NCI-H748 (cell line): ENCODE measurements around the gene NOC3L.
"Not testable (repeated sequence)": the region's sequence is repeated elsewhere in the genome, so short reads cannot be mapped to it uniquely, and the experiment has no call there.

Experiments used
- DNase-seq: peaks from one replicate; lab custom pipeline; 2025; ENCODE audit not compliant: unreplicated experiment; lab: John Stamatoyannopoulos, UW

Gene NOC3L

DNA sequence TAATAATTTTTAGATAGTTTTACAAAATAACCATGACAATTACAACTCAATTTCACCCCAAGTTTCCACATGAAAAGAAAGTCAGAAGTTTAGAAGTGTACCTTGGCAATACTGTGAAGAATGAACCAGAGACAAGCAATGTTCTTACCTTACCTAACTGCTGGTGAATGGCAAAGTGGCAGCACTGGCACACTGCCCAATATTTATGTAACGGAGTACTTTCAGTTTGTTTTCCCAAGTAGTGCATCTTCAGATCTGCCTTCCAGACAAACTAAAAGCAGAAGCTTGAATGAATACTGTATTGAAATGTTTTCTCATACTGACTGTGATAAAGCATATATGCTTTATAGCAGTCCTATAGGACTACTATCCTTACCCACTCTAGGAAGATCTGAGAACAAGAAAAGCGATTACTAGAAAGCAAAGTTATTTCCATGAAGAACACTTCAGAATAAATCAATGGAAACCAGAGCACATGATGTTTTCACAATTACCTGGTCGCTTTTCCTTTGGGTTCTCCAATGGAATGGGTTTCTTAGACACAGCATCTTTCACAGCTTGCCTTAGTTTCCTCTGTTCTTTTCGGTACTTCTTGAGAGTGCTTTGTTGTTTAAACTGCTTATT lies 1.5 kb downstream of the NOC3L start:
- no peak for DNase-seq

DNA sequence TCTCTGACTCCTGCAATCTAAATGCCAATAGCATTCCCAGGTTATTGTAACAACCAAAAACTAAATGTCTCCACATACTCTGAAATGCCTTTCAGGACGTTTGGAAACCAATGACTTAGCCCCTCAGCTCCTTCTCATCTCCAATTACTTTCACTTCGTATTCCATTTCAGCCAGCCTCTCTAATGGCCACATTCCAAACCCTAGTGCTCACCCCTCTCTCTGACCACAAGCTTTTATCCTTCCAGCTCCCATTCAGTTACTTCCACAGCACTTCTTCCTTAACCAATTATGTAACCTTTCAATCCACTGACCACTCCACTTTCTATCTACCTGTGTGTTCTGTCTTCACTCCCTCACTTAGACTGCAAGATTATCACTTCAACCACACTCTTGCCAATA lies 4.3 kb downstream of the NOC3L start:
- DNase-seq: no peak

DNA sequence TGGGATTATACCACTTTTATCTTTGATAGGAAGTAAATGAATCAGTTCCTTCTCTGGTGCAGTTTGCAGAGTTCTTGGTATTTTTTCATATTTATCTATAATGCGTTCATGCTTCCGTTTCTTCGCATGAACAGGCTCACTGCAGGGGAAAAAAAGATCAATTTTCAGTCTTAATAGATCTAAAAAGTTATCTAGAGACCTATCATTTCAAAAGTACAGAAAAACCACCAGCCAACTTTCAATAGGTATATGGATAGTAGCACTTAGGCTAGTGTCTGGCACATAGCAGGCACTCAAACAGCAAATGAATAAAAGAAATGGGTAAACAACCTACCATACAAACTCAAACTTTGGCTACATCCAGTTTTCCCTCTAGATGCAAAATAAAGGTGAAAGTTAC lies 5.5 kb downstream of the NOC3L start:
- no peak for DNase-seq

DNA sequence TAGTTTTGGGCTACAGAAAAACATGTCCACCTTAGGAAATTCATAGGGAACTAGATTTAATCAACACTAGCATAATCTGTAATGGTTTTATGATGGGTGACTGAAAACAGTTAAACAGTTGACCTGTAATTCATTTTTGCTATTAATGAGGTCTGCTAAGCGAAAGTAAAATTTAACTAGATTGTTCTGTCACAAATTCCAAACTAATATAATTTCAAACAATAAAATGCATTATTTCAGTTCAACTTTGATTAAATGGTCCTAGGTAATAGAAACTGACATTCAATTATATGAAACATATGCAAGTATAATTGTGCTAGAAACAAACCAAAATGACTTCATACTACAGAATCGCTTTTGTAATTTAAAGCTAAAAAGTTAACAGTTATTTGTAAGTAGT lies 6.9 kb downstream of the NOC3L start:
- no peak for DNase-seq

DNA sequence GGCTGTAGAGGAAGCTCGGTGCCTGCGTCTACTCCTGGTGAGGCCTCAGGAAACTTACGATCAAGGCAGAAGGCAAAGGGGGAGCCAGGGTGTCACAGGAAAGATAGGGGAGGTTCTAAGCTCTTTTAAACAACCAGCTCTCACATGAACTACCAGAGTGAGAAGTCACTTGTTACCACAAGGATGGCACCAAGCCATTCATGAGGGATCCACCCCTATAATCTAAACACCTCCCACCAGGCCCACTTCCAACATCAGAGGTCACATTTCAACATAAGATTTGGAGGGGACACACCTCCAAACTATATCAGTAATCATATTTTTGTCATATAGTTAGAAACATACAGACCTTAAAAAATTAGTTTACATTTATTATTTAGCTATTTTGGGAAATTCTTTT lies 9.4 kb downstream of the NOC3L start:
- no peak for DNase-seq

DNA sequence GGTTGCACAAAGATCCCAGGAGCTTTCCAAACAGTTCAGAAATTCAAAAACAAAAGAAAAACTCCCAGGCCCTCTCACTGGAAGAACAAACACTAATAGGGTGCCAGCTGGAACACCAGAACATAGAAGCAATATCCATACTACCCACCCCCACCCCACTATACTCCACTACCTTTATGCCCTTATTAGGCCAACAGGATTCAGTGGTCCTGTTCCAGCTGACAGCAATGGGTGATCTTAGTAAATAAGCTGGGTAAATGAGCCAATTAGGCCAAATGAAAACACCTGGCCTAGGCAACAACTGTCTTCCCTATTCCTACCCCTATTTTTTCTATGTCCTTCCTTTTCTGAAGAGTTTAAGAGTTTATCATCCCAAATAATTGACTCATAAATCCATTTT lies 11.7 kb downstream of the NOC3L start:
- DNase-seq: no peak

DNA sequence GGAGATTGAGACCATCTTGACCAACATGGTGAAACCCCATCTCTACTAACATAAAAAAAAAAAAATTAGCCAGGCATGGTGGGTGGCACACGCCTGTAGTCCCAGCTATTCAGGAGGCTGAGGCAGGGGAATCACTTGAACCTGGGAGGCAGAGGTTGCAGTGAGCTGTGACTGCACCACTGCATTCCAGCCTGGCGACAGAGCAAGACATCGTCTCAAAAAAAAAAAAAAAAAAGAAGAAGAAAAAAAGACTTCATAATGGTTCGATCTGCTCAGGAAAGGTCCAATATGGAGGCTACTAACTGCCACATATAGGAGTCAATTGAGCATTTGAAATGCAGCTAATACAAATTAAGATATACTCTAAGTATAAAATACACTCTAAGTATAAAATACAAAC lies 12.2 kb downstream of the NOC3L start:
- not testable (repeated sequence) for DNase-seq

DNA sequence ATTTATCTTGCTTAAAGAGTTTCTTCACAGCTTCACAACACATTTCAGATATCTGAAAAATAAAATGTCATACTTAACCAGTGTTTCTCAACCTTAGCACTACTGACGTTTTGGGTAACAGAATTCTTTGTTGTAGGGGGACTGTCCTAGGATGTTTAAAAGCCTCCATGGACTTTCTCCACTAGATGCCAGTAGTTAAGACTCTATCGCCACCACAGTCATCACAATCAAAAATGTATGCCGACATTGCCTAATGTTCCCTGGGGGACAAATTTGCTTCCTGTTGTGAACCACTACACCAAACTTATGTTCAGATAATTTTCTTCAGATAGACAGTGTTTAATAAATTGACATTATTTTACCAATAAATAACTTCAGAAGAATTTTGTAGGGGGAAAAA lies 13.4 kb downstream of the NOC3L start:
- no peak for DNase-seq

DNA sequence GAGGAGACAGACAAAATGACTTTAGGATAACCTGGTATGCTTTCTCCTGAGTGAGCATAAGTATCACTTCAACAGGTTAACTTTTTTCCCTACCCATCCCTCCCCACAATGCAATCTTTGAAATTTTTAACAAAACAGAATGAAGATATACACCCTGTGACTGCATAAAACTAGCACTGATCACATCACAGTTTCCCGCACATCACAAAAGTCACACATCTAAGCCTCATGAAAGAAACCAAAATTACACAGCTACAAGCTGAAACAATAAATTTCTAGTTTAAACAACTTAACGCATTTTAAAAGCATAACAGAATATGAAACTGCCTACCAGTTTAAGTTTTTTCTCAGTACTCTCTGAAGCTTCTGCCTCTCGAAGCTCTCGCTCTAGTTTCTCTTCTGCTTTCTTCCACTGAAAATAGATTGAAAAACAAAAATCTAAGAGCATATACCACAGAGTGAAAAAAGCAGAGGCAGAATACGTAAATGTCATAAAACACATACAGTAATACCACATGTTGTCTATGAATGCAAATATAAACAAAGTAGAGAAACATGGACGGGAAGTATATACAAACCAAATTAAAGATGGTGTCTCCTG lies 18.1 kb downstream of the NOC3L start:
- no peak for DNase-seq

DNA sequence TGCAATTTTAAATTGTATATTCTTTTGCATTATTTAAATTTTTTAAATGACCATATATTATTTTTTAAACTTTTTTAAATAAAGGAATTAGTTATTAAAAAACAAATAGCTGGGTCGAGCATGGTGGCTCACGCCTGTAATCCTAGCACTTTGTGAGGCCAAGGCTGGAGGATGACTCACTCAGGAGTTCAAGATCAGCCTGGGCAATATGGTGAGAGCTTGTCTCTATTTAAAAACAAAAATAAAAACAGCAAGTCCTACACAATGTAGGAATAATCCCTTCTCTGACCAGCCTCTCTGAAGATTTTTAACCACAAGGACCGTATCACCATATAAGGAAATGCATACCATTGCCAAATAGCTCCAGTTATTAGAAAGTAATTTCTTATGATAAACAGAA lies 19.6 kb downstream of the NOC3L start:
- no peak for DNase-seq

DNA sequence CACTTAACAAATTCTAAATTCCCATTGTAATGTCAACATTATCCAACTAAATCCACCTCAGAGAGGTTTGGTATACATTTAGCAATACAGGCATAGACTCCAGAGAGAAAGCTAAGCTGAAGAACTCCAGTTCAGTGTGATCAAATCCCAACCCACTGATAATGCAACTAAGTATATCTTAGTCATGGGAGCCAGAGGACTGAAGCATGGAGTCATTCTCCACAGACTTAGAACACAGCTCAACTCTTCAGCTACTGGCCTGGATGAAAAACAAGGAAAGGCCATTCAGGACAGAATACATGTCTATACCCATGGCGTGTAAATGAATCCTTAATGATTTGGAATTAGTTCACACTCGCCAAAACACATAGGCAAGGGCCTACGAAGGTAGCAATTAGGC lies 27.9 kb downstream of the NOC3L start:
- DNase-seq: no peak

DNA sequence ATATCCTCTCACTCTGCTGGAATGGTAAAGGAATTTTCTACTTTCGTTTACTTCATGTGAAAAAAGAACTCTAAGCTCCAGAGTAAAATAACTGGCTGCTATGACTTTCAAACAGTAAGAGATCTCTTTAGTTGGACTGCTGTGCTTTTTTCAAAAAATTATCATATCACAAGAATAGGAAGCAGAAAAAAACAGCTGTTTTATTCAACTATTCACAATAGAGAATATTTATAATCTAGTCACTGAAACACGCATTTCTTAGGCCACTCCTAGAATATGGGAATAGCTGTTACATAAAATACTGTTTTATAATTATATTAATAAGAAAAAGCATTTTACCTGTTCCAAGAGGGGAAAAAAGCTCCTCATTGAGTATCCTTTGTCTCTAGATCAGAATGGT lies 29.7 kb downstream of the NOC3L start:
- DNase-seq: no peak

DNA sequence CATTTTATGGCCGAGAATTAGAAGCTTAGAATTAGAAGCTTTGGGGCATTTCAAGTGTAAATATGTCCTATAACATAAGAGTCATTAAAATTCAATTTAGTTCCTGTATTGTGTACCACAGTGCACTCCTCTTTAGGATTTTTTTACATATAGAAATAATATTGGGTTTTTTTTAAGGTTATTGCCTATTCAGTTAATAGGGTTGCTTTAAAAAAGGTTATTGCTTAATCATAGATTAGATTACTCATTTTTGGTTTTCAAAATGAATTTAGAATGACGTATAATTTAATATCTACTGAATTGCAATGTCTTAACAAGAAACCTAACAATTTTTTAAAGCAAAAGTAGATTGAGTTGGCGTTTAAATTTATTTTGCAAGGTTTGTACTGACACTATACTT lies 34.1 kb downstream of the NOC3L start:
- no peak for DNase-seq

DNA sequence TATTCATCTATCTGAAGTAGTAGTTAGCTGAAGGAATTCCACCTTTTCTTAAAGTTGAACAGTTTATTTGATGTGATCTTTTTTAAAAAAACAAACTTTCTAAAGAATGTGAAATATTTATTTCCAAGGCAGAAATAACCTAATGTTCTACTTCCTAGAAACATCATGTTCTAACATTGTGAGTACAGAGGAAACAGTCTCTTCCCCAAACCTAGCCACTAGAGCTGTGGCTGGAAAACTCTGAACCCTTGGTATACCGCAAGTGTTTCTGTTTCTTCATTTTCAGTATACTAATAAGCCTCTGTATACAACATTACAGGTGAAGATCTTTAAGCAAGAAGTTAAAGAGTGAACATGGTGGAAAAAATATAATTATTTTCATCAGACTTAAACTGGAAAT lies 35.1 kb downstream of the NOC3L start:
- no peak for DNase-seq

DNA sequence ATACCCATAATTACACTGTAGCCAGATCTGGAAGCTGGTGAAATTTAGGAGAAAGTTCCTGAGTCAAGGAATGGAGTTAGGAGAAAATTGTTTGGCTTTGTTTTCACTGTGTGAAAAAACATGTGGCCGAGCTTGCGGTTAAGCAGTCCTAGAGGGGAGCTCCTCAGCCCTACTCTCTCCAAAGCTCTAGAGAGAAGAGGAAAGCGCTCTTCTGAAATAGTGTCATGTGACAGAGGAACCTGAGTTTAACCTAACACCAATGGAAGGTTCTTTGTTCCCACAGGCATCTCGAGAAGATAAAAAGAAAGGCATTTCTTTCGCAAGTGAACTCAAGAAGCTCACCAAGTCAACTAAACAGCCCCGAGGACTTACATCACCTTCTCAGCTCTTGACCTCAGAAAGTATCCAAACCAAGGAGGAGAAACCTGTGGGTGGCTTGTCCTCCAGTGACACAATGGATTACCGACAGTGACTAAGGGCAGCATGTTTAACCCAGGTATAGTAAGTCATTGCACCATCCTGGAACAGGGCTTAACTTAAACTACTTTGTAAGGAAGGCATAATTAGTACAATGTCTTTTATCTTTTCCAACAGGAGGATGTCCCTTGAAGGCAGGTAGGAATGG lies 38.0 kb downstream of the NOC3L start:
- no peak for DNase-seq

DNA sequence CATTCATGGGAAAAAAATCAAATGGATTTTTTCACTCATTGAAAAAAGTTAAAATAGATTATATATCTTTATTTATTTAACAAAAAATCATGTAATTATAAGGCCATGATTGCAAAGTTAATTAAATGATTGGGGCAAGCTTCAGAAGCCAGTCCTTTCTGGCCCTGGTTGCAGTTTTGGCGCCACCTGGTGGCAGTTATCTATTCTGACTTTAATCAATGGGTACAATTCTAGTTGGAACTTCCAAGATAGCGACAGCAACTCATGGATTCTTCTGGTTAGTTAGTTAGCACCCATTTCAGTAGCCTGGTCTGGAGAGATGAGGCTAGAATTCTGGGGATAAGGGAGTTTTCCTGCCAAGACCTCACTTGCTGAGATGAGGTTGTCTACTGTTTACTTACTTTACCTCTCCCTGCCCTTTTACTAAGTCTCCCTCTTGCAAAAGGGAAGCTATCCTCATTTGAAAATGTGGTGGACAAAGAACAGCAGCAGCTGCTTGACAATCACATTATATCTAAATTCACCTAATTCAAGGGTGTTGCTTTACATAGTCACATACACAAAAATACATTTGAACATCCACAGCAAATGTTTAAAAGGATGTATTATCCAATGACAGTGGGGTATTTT lies 42.3 kb downstream of the NOC3L start:
- peak; percentile 40 for DNase-seq

DNA sequence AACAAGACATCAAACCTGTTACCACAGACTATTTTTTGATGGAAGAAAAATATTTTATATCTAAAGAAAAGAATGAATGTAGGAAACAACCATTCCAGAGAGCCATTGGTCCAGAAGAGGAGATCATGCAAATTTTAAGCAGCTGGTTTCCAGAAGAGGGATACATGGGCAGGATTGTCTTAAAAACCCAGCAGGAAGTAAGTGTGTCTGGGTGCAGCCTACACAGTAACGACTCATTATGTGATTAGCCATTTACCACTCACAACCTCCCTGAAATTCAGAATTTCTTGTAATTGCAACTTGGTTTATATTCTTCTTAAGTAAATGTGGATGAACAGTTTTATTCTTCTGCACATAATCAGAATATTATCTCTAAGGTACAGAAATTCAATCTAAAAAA lies 46.2 kb downstream of the NOC3L start:
- DNase-seq: no peak

DNA sequence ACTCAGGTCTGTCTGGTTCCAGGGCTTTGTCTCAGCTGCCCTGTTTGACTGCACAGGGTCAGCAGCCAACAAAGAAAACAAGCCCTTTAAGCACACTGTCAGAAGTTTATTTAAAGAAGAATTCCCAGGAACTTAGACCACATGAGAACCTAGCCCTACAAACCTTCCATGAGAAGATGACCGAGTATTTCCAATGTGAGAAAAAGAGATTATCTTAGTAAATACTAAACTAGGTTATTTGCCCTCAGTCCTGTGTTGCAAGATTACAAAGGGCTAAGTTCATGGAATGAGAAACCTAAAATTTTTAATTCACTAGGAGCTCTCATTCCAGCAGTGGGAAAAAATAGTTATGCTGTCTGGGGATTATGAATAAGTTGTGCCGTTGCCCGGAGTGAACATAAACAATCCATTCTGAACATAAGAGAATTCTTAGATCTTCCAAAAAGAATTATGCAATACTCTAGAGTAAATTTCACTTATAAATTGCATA lies 46.7 kb downstream of the NOC3L start:
- no peak for DNase-seq

DNA sequence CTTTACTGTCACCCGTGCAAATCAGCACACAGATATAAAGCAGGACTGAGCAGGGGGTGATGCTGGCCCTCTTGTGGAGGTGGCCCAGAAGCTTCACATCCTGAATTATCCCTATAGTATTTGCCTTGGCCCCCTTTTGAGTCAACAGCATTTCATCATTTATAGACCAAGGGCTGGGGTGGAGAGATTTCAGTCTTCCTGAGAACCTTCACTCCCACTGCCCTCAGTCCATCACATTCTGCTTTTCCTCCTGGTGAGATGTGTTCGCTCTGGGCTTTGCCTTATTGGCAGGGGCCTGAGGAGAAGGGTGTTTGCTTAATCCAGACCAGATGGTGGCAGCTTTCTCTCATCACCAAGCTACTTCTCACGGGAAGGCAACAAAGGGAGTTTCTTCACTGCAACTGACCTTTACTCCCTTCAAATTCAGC lies 47.7 kb downstream of the NOC3L start:
- no peak for DNase-seq

DNA sequence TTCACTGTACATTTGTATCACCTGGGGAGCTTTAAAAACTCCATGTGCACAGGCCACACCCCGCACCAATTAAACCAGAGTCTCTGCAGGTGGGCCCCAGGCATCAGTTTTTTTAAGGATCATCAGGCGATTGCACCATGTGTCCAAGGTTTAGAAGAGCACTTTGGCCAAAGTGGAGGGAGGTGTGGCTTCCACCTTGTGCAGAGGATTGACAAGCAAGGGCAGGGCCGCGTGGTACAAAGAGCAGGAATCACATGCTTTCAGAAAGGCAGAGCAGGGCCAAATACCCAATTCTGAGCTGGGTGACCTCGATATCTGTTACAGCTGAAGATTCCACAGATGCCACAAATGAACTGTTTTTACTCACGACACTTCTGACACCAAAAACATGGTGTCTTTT lies 52.4 kb downstream of the NOC3L start:
- peak; percentile 12 for DNase-seq

DNA sequence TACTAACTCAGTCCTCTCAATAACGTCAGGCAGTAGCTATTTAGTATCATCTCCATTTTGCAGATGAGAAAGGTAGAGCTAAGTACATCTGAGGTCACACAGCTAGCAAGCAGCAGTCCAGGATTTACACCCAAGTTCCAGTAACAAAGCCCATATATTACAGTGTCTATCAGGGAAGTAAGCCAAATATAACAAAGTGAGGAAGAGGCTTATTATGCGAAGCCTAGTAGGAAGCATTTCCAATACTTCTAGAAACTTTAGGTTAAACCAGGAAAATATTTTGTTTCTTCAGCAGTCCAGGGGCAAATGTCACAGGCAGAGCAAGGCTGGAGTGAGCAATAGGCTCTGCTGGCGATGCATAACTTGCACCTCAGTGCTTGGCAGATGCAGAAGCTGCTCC lies 53.9 kb downstream of the NOC3L start:
- DNase-seq: no peak

DNA sequence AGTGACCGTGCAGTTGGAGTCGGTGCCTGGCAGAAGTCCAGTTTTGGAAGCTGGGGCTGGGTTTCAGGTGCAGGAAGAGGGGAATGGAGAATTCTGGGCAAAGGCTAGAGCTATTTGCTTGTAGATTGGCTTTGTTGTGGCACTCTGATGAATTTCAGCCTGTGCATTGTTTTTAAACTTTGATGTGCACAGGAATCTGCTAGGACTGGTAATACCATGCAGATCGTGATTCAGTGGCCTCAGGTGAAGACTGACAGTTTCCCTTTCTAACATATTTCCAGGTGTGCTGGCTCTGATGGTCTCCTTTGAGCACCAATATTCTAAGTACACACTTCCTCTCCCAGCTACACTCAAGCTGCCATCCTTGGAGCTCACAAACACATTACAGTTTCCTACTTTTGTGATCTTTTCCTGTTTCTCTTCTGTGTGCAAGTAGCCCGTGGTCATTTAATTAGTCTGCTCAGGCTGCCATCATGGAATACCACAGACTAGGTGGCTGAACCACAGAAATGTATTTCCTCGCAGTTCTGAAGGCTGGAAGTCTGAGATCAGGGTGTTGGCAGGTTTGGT lies 55.6 kb downstream of the NOC3L start:
- no peak for DNase-seq
